C4-2B (cell line): ENCODE results near the gene USPL1.
"Not testable (repeated sequence)": the region's sequence is repeated elsewhere in the genome, so short reads cannot be mapped to it uniquely, and the experiment has no call there.

Experiments
- H3K27ac ChIP-seq: fragments of 450-650 bp; 2 replicates; pipeline ENCODE4 v1.5.1; 2017
- ZFX ChIP-seq: fragments of 450-650 bp; IDR thresholded peaks from 2 replicates; pipeline ENCODE4 v1.6.1; 2017
- TF ChIP-seq, protein P1 (sequence below): fragments of 450-650 bp; conservative IDR thresholded peaks from 2 replicates; pipeline ENCODE4 v1.5.1; 2017; ENCODE audit warnings: mild to moderate bottlenecking

Gene USPL1

GRCh38 chr13:30600496-30600895 lies 17.2 kb upstream of the USPL1 start:
- H3K27ac ChIP-seq: no peak overlapping the region
- TF ChIP-seq, protein P1, sequence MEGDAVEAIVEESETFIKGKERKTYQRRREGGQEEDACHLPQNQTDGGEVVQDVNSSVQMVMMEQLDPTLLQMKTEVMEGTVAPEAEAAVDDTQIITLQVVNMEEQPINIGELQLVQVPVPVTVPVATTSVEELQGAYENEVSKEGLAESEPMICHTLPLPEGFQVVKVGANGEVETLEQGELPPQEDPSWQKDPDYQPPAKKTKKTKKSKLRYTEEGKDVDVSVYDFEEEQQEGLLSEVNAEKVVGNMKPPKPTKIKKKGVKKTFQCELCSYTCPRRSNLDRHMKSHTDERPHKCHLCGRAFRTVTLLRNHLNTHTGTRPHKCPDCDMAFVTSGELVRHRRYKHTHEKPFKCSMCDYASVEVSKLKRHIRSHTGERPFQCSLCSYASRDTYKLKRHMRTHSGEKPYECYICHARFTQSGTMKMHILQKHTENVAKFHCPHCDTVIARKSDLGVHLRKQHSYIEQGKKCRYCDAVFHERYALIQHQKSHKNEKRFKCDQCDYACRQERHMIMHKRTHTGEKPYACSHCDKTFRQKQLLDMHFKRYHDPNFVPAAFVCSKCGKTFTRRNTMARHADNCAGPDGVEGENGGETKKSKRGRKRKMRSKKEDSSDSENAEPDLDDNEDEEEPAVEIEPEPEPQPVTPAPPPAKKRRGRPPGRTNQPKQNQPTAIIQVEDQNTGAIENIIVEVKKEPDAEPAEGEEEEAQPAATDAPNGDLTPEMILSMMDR: no peak

DNA sequence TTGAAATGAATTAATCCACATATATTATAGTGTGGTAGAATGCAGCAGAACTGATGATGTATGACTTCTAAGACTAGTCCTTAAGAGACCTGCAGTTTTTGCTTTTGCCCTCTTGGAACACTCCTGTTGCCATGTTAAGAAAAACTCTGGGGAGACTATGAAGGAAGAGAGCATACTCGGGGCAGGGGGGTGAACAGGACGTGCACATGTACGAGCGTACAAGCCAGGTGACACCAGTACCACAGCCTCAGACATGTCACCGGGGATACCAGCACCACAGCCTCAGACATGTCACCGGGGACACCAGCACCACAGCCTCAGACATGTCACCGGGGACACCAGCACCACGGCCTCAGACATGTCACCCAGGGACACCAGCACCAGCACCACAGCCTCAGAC lies 15.9 kb upstream of the USPL1 start:
- no peak overlapping the region for H3K27ac ChIP-seq
- TF ChIP-seq ZFX: no peak

- no peak overlapping the region for H3K27ac ChIP-seq
- no peak for TF ChIP-seq ZFX
- TF ChIP-seq, protein P1: no peak
Observed at GRCh38 chr13:30605052-30605451, 12.7 kb upstream of the USPL1 start.

GRCh38 chr13:30607186-30607585 lies 10.5 kb upstream of the USPL1 start:
- H3K27ac ChIP-seq: not testable (repeated sequence)

- H3K27ac ChIP-seq: no peak overlapping the region
- TF ChIP-seq, protein P1: no peak
- TF ChIP-seq ZFX: no peak
Observed at GRCh38 chr13:30607908-30608307, 9.8 kb upstream of the USPL1 start.

- H3K27ac ChIP-seq: no peak overlapping the region
Observed at GRCh38 chr13:30608364-30608763, 9.4 kb upstream of the USPL1 start.

DNA sequence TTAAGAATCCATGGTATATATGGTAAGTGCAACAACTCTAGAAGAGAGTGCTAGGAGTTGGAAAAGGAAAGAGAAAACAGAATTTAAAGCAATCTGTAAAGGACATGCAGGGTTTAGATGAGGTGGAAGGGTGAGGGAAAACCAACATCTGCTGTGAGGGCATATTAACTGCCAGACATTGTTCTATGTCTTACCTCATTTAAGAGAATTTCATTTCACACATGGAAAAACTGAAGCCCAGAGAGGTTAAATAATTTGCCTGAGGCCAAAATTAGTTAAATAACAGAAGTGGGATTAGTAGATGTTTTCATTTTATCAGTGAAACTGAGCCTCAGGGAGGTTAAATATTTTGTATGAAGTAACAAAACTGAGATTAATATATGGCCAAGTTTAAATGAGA lies 7.4 kb upstream of the USPL1 start:
- no peak for TF ChIP-seq ZFX
- TF ChIP-seq, protein P1: no peak
- no peak overlapping the region for H3K27ac ChIP-seq

More at GRCh38 chr13:30608364-30608763, 9.4 kb upstream of the USPL1 start:
- no peak for TF ChIP-seq ZFX
- TF ChIP-seq, protein P1: no peak

GRCh38 chr13:30615481-30615865 lies 2.2 kb upstream of the USPL1 start:
- no peak for TF ChIP-seq ZFX
- TF ChIP-seq, protein P1: no peak
- H3K27ac ChIP-seq: no peak overlapping the region
